Body of pancreas (tissue), 4 donors: ENCODE measurements around the gene POFUT2.

Experiments
- CTCF ChIP-seq, 7 experiments: fragments of 450-650 bp in 4 of 7; fragments of 200-600 bp in 3 of 7; sonication (generic) in 3 of 7; IDR thresholded peaks; one replicate each; pipeline ENCODE4 v1.5.1; 2016 to 2019; ENCODE audit warnings: antibody characterized with exemption in 7 of 7
- POLR2A ChIP-seq, 3 donors: fragments of 450-650 bp; IDR thresholded peaks; one replicate each; pipeline ENCODE4 v1.6.1; 2016; ENCODE audit warnings: antibody characterized with exemption in 3 of 3, mild to moderate bottlenecking in 2 of 3

- no peak for TF ChIP-seq CTCF (IDR thresholded peaks at IDR 0.05)
- peak in 1 of 3 donors; percentile 13 for TF ChIP-seq POLR2A (IDR thresholded peaks at IDR 0.05)
Measured at GRCh38 chr21:45302082-45303061, 14.7 kb upstream of the POFUT2 start.
